HG02571 (cell line): ENCODE results near the gene KAZN.
"Not testable (repeated sequence)": the region's sequence is repeated elsewhere in the genome, so short reads cannot be mapped to it uniquely, and the experiment has no call there.

ENCODE experiments used
- ATAC-seq: cut with Tn5 transposase; IDR thresholded peaks from one replicate; pipeline ENCODE4 v1.9.1; 2021; ENCODE audit warnings: mild to moderate bottlenecking, moderate library complexity; ENCODE audit not compliant: unreplicated experiment

KAZN gene

GRCh38 chr1:15039017-15039648 is 440.6 kb downstream of the KAZN start:
- no peak for ATAC-seq

GRCh38 chr1:15039901-15040300 is 441.4 kb downstream of the KAZN start:
- no peak for ATAC-seq

- ATAC-seq, result not testable (repeated sequence)
Measured at GRCh38 chr1:15040685-15041084, 442.2 kb downstream of the KAZN start.

GRCh38 chr1:15042866-15043265 is 444.4 kb downstream of the KAZN start:
- no peak for ATAC-seq

GRCh38 chr1:15043934-15044333 is 445.4 kb downstream of the KAZN start:
- ATAC-seq, result no peak

GRCh38 chr1:15045123-15045522 is 446.6 kb downstream of the KAZN start:
- no peak for ATAC-seq

- ATAC-seq, result no peak
Measured at GRCh38 chr1:15046487-15047165, 448.1 kb downstream of the KAZN start.

- no peak for ATAC-seq
Measured at GRCh38 chr1:15047237-15047636, 448.8 kb downstream of the KAZN start.

- no peak for ATAC-seq
Measured at GRCh38 chr1:15048437-15048980, 450.0 kb downstream of the KAZN start.

GRCh38 chr1:15049067-15049466 is 450.6 kb downstream of the KAZN start:
- ATAC-seq, result no peak

GRCh38 chr1:15051882-15052528 is 453.5 kb downstream of the KAZN start:
- no peak for ATAC-seq

GRCh38 chr1:15053153-15053552 is 454.7 kb downstream of the KAZN start:
- no peak for ATAC-seq

GRCh38 chr1:15055736-15056415 is 457.4 kb downstream of the KAZN start:
- ATAC-seq, result no peak

GRCh38 chr1:15056515-15057285 is 458.2 kb downstream of the KAZN start:
- ATAC-seq, result no peak

- no peak for ATAC-seq
Measured at GRCh38 chr1:15057834-15058233, 459.3 kb downstream of the KAZN start.

GRCh38 chr1:15058261-15058660 is 459.8 kb downstream of the KAZN start:
- ATAC-seq, result no peak

GRCh38 chr1:15060104-15060503 is 461.6 kb downstream of the KAZN start:
- ATAC-seq, result no peak

GRCh38 chr1:15062479-15063099 is 464.1 kb downstream of the KAZN start:
- no peak for ATAC-seq

- no peak for ATAC-seq
Measured at GRCh38 chr1:15063346-15063745, 464.9 kb downstream of the KAZN start.

GRCh38 chr1:15063783-15064182 is 465.3 kb downstream of the KAZN start:
- ATAC-seq, result no peak
